HG03565 (cell line): ENCODE data around the gene IL31RA.
"Not testable (repeated sequence)": the region's sequence is repeated elsewhere in the genome, so short reads cannot be mapped to it uniquely, and the experiment has no call there.

Experiments used
- ATAC-seq: cut with Tn5 transposase; IDR thresholded peaks from one replicate; pipeline ENCODE4 v1.9.1; 2021; ENCODE audit warnings: mild to moderate bottlenecking, moderate library complexity; ENCODE audit not compliant: unreplicated experiment

Gene IL31RA

DNA sequence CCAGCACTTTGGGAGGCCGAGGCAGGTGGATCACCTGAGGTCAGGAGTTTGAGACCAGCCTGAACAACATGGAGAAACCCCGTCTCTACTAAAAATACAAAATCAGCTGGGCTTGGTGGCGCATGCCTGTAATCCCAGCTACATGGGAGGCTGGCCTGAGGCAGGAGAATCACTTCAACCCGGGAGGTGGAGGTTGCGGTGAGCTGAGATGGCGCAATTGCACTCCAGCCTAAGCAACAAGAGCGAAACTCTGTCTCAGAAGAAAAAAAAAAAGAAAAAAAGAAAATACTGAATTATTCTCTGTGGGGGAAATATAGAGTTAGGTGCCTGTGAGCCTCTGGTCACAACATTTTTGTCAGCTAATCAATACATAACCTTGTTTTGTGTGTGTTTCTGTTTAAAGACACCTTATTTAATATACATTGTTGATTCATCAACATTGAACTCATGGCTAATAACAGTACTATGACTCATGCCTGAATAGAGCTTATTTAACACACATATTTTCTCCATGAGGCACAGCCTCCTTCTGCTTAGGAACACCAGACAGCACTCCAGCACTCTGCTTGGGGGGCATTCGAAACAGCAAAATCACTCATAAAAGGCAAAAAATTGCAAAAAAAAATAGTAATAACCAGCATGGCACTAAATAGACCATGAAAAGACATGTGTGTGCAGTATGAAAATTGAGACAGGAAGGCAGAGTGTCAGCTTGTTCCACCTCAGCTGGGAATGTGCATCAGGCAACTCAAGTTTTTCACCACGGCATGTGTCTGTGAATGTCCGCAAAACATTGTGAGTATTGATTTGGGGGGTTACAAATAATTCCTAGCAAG is at the start of gene IL31RA:
TSS of gene IL31RA (plus strand) at position 519 of the 836 bp plus-strand sequence. CDS start at position 733, 214 bp downstream.
- no peak for ATAC-seq

DNA sequence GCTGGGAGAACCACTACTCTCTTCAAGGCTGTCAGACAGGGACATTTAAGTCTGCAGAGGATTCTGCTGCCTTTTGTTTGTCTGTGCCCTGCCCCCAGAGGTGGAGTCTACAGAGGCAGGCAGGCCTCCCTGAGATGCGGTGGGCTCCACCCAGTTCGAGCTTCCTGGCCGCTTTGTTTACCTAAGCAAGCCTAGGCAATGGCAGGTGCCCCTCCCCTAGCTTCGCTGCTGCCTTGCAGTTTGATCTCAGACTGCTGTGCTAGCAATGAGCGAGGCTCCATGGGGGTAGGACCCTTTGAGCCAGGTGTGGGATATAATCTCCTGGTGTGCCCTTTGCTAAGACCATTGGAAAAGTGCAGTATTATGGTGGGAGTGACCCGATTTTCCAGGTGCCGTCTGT is 42.3 kb upstream of the IL31RA start:
- ATAC-seq: not testable (repeated sequence)

DNA sequence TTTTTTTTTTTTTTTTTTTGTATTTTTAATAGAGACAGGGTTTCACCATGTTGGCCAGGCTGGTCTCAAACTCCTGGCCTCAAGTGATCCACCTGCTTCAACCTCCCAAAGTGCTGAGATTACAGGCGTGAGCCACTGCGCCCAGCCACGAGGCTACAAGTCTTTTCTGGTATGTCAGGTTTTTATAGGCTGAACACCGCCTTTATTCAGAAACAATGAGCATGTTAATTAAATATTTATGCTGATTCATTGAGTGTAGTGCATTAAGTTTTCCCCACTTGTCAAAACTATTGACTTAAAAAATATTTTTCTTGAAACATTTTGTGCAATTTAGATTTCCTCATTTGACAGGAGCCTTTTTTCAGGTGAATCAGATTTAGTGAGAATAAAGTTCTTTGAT is 35.2 kb upstream of the IL31RA start:
- not testable (repeated sequence) for ATAC-seq

DNA sequence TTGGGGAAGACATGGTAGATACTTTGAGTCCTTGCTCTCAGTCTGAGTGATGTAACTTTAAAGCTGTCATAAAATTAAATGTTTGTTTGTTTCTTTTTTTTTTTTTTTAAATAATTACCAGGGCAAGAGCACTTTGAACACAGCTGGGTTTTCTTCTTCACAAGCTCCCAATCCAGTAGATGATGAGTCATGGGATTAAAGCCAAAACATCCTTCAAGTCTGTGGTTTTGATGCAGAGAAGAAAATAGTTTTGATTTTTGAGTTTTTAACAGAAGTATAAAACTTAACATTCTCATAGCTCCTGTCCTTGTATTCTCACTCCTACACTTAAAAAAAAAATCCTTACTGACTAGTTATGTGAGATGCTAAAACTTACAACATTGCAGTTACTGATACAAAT is 34.8 kb upstream of the IL31RA start:
- no peak for ATAC-seq

DNA sequence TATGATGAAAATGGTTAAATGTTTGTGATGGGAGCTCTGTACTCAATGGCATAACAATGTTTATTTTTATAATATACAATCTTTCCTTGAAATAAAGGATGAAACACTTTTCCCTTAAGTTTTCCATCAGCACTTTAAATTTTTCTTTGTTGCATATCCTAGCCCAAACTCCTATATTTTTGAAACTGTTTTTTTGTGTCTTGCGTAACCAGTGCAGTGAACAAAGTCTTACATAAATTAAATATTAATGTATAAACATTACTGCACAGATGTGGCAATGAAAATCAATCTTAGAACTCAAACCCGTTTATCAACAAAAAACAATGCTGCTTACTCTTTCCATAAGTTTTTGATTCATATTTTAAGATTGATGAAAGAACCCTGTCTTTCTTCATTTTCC is 34.1 kb upstream of the IL31RA start:
- no peak for ATAC-seq

DNA sequence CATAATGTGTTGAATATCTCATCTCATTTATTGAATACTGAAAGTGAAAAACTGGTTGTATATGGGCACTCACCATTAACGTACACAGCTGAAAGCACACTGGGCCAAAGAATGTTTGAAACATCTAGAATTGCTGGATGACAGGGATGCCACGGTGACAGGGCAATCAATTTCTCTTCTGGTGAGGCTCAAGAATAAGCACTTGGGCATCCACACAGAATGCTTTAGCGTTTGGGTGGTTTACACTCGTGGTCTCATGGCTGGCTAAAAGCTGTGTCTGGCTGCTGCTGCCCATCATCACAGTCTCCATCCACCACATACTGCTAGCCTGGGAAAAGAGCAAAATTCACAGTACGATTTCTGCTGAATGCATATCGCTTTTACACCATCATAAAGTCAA is 30.7 kb upstream of the IL31RA start:
- ATAC-seq: no peak

DNA sequence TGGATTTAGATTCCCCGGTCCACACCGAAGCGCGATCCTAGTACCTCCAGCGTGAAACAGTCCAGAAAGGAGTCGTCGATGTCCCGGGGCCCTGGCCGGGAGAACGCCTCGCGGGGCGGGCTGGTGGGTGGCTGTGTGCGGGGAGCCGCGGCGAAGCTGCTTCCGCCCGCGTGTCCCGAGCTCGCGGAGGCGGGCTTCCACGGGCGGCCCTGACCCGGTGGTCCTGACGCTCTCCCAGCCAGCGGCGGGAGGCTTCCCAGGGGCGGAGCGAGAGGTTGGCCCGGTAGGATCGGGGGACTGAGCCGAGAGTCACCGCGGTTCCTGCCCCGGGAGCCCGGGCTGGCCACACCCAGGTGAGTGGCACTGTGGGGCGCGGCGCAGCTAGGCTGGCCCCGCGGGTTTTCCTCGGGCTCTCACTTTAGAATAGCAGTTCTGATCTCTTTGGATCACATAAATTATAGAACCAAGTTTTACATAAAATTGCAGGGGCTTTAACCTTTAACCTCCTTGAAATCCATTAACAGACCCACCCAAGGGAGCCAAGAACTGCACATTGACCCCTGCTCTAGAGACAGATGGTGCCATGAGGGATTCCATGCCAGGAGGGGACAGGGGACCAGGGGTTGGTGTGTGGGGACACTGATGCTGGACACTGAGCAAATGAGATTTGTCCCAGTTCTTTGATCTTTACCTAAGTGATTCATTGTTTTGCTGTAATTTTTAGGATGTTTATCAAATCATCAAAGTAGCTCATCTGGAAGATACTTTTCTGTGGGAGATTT is 29.2 kb upstream of the IL31RA start:
- no peak for ATAC-seq

DNA sequence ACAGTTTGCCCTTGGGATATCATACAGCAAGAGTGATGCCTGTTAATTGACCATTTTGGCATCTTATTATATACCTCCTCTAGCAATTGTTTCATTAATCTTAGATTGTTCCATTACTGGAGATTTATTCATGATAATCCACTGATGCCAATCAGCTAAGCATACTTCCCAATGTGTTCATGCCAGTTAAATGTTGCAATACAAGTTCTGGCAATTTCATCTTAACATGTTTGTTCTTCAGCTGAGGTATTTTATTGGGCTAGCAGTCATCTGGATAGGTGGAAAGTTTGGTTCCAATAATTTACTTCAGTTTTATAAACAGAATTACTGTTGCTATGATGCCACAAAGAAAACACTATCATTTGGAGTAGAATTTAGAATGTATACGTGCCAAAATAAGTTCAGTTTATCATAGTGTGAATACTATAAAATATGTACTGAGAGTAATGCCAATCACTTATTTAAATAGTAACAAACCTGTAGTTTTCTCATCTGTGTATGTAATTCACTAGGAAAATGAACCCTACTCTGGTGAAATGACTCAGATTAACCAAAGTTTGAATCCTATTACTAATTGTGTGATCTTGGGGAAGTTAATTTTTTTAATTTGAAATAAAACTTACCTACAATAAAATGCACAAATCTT is 27.9 kb upstream of the IL31RA start:
- no peak for ATAC-seq

DNA sequence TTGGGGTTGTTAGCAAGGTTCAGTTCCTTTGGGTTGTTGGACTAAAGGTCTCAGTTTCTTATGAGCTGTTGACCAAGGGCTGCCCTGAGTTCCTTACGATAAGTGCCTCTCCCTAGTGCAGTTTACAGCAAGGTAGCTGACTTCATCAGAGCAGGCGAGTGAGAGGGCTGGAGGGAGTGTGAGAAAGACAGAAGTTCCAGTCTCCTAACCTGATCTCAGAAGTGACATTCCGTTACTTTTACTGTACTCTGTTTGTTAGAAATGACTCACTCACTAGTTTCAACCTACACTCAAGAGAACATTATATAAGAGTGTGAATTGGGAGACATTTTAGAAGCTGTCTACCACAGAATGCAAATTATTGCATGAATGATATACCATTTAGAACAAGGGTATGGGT is 21.2 kb upstream of the IL31RA start:
- ATAC-seq: no peak

DNA sequence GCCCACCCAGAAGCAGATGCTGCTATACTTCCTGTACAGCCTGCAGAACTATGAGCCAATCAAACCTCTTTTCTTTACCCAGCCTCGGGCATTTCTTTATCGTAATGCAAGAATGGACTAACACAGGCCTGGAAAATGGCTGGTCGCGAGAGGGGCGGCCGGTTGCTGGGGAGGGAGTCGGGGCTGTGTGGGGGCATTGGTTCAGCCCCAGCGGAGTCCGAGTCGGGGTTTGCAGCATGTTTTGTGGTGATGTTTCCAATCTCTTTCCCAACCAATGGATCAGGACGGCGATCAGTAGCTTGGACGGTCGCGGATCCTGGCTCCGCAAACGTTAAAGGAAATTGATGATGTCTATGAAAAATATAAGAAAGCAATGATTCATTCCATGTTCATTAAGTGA is 18.7 kb upstream of the IL31RA start:
- ATAC-seq: no peak

DNA sequence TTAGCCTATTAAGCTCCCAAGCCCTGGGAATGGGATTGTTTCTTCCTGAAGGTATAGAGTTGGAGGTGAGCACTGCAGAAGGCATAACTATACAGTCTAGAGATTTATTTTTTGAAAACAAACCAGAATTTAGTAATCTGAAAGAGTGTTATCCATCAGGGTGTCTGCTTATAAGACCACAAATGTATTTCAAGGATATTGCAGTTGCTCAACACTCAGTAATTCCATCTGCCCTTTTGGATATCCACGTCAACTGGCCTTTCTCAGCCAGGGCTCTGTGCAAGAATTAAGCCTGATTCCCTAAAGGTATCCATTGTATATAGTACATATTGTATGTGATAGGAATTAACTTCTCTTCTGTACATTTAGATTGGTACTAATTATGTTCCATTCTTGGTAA is 15.0 kb upstream of the IL31RA start:
- ATAC-seq: no peak

DNA sequence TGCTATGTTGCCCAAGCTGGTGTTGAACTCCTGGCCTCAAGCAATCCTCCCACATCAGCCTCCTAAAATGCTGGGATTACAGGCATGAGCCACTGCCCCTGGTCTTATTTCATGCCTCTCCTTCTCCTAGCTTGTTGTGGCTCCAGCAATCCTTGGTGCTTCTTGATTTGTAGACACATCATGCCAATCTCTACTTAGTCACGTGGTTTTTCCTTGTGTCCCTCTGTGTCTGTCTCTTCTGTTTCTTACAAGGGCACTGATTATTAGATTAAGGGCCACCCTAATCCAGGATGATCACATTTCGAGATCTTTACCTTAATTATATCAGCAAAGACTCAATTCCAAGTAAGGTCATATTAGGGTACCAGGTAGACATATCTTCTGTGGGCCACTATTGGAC is 9.2 kb upstream of the IL31RA start:
- ATAC-seq: no peak

DNA sequence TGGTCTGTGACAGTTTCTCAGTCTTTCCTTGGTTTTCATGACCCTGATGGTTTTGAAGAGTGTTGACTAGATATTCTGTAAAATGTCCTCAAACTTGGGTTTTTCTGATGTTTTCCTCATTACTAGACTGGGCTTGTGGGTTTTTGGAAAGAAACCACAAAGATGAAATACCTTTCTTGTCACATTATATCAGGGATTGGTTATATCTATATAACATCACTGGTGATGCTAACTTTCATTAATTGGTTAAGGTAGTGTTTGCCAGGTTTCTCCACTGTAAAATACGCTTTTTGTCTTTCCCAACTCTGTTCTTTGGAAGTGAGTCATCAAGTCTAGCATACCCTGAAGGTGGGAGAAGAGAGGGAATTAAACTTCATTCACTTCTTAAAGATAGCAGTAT is 3.3 kb upstream of the IL31RA start:
- no peak for ATAC-seq

DNA sequence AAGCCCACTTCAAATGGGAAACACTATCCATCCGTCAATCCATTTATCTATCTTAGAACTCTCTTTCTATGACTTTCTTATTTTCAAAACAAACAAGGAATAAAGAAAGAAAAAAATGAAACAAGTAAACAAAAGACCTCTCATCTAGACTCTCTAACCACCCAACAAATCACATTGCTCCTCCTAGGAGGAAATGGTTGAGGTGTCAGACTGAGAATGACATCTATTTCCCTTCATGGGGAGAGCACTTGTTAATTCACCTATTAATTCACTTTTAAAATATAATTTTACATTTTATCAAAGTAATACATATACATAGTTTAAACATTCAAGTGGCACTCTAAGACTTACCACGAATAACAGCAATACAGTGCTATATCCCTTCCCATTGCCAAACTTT is 2.4 kb upstream of the IL31RA start:
- no peak for ATAC-seq

DNA sequence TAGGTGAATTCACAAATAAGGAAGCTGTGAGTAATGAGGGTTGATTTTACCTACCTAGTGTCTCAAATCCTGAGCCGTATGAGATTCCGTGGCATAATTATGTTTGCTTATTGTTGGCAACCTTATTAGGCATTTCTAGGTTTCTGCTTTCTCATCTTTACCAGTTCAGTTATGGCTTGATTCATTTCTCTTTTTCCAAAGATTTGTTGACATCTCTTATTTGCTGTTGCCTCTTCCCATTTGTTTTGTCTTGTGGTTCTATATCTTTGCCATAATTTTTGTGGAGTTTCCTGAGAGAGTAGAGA is 470 bp downstream of the IL31RA start:
- ATAC-seq: no peak

DNA sequence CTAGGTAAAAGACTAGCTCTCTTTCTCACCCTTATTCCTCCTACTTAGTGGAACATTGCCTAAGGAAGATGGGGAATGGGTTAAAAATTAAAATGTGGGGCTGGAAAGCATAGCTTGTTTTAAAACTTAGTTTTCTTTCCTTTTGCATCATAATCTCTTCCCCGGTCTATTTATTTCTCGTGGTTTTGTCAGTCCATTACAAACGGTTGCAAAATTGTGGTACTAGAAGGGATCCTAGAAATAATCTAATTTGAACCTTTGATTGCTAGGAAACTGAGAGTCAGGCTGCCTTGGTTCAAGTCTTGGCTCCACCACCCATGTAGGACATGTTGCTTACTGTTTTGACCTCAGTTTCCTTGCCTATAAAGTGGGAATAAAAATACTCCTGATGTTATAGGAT is 1.3 kb downstream of the IL31RA start:
- no peak for ATAC-seq

DNA sequence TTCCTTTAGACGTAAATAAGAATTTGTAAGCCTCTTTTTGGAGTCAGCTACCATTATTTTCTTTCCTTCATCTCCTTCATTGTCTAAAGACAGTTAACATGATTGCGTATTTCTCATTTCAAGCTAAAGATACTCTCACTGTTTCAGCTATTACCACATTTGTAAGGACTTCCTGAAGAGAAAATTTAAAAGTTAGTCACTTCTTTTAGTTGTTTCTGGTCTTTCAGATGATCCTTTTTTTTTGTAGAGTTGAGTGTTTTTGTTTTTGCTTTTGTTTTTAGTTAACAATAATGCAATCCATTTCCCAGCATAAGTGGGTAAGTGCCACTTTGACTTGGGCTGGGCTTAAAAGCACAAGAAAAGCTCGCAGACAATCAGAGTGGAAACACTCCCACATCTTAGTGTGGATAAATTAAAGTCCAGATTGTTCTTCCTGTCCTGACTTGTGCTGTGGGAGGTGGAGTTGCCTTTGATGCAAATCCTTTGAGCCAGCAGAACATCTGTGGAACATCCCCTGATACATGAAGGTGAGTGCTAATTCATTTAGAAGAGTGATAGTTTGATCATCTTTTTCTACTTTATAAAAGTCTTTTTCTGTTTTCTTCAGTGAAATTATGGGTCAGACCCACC is 2.0 kb downstream of the IL31RA start:
- no peak for ATAC-seq

DNA sequence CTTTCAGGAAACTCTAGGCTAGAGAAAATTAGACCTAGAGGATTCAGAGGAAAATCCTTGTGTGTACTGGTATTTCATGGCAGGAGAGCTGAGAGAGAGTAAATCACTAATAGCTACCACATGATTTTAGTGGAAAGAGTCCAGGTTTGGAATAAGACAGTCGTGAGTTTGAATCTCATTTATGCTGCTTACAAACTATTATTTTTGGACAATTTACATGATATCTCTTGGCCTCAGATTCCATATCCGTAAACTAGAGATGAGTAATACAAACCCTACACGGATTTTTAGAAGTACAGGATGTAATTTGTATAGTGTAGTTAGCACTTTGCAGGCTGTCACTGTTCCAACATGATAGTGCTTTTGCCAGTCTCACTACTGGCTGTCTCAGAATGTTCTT is 2.7 kb downstream of the IL31RA start:
- ATAC-seq: no peak

DNA sequence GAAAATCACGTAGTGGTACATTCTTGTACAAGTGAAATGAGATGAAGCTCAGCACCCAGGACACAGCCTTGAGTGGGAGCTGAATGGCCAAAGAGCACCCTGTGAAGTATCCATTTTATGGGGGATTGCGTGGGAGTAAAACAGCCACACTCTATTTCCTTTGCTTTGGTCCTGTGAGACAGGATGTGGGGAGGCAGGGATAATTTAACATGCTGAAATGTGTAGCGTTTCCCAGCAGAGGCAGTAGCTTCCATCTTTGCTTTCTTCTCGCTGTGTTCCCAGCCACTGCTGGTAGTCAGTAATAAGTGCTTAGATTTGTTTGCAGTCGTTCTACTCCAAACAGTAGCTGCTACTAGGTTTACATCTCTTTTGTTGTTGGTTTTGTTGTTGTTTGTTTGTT is 4.4 kb downstream of the IL31RA start:
- no peak for ATAC-seq

DNA sequence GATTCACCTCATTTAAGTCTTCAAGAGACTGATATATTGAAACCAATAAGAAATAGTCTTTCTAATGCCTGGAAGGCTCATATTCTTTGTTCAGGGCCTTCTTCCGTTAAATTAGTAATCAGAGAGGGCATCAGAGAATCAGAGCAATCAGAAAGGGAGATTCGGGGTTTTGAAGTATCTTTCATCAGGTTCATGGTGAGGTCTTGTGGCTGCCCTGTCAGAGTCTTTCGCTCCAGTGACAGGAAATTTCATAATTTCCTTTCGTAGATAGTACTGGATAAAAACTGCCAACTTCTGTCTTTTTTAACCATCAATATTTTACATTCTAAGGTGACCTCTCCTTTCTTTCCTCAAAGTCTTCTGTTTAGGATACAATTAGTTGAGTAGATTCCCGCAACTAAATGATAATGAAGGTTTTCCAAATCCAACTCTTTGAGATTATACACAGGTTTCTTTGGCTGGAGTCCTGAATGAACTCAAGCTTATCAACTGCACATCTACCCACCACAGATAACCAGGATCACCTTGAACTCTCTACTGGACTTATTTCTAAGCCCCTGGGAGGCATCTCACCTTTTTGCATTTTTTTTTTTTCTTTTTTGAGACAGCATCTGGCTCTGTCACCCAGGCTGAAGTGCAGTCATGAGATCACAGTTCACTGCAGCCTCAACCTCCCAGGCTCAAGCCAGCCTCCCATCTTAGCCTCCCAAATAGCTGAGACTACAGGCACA is 5.5 kb downstream of the IL31RA start:
- no peak for ATAC-seq

DNA sequence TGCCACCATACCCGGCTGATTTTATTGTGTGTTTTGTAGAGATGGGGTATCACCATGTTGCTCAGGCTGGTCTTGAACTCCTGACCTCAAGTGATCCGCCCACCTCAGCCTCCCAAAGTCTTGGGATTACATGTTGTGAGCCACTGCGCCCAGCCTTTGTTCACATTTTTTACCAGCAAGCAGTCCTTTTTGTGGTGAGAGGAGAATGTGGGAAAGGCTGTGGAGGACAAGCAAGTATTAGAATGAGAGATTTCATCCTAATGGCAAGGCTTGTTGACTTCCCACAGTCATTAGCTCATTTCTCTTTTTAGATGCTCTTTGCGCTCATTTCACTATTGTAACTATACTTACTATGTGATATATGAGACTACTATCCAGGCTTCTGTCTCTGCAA is 6.1 kb downstream of the IL31RA start:
- no peak for ATAC-seq
